ENCODE results near the gene KRT74.

Gene KRT74

GRCh38 chr12:52518574-52519386 is 54.9 kb downstream of the KRT74 start:
- DNase-seq: no peak

GRCh38 chr12:52517888-52518287 is 55.8 kb downstream of the KRT74 start:
- DNase-seq: no peak

- no peak for DNase-seq
Measured at GRCh38 chr12:52517005-52517835, 56.4 kb downstream of the KRT74 start.

GRCh38 chr12:52515927-52516831 is 57.5 kb downstream of the KRT74 start:
- DNase-seq: no peak

Data from activated CD4-positive, alpha-beta T cell treated with anti-CD3 and anti-CD28 coated beads, Interleukin-10, Interleukin-2, amounts not matched to agents 100 ng/mL and 50 ng/mL, durations not matched to agents 16 hours and 8 hours (primary cell).